HL-60/S4 (cell line): Measurements from ENCODE around the gene UBA1.

Experiments used
- in situ Hi-C: fragments of 300-500 bp; cut with MboI; formaldehyde crosslinking; loops from 2 replicates; pipeline ENCODE4 v1.14.3; 2022; ENCODE audit warnings: low sequenced_read_pairs

The UBA1 gene

DNA sequence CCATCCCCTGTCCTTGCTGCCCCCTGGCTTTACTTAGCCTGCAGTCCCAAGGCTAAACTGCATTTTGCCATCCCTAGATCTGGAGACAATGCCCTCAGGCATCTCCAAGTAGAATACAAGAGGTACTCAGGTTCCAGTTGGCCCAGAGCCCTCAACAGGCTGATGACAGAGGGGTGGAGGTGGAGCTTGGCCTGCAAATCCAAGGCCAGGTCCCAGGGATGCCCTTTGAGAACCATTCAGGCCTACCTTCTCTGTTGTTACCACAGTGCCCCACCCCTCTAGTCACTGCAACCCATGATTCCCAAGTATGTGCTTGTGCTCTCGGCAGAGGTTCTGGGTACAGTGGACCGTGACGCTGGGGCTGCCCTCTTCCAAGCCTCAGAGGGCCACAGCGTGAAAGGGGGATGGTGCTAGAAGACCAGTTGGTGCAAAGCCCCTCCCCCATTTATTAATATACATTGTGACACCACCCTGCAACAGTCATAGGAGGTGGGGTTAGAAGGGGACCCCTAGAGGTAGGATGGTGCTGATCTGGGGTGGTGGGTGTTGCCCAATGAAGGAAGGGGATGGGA, 6.4 kb upstream of the UBA1 start:
- in situ Hi-C loops: no loop called here

DNA sequence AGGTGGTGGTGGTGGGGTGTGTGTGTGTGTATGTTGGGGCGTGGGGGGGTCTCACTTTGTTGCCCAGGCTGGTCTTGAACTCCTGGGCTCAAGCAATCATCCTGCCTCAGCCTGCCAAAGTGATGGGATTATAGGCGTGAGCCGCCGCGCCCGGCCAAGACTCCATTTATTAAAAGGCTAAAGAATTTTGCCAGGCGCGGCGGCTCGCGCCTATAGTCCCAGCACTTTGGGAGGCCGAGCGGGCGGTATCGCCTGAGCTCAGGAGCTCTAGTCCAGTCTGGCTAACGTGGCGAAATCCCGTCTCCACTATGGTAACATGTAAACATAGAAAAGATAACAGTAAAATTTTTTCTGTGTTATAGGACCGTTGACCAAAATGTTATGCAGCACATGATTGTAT, 3.7 kb upstream of the UBA1 start:
- in situ Hi-C loops: loop anchor here (10.0 kb wide), 1 partner anchor 195 kb away; no protein-coding TSS in a partner anchor

DNA sequence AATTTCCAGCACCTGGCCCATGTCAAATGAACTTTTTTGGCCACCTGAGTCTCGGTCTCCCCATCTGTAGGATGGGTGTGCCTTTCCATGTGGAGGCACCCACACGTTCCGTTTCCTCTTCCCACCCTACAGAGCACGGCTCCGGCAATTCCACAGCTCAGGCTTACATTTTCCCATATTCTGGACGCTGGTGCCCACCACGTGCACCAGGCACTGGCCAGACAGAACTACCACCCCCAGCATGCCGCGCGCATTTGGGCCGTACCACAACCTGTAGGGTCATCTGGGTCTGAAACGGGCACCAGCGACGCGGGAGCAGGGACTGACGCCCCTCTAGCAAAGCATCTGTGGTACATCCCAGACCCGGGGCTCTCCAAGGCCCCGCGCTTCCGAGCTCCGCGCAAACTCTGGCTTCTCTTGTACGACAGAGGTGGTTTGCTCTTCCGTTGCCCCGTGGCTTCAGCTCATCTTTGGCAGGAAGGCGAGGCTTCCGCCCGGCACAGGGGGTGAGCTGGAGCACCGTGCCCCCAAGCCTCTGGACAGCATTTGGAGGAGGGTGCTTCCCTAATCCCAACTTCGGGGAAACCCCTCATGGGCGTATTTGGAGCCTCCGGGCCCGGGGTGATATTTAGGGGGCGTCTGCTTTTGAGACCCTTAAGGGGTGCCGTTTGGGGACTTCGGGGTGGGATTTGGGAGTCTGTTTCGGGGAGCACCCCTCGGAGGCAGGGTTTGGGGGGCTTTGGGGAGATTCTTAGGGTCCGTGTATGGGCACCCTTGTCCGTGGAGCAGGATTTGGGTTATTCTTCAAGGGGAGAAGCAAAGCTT, 3.0 kb upstream of the UBA1 start:
- in situ Hi-C loops: loop anchor here (10.0 kb wide), 1 partner anchor 194 kb away; no protein-coding TSS in a partner anchor

DNA sequence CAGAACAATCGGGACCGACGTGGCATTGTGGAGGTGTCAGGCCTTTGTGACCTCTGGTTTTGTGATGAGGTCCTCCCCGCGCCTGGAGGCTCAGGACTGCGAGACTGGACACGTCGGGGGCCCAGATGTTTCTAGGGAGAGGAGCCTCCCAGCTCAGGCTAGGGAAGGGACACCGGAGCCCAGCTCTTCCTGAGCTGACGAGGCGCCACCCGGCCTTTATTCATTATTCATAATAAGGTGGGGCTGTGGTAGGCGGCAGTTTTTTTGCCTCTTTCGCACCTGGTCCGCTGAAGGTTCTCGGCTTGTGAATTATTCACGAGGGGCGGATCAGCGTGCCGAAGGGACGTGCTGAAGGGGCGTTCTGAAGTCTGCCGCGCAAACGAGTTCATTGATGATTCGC, 2.3 kb upstream of the UBA1 start:
- in situ Hi-C loops: loop anchor here (10.0 kb wide), 1 partner anchor 193 kb away; no protein-coding TSS in a partner anchor

DNA sequence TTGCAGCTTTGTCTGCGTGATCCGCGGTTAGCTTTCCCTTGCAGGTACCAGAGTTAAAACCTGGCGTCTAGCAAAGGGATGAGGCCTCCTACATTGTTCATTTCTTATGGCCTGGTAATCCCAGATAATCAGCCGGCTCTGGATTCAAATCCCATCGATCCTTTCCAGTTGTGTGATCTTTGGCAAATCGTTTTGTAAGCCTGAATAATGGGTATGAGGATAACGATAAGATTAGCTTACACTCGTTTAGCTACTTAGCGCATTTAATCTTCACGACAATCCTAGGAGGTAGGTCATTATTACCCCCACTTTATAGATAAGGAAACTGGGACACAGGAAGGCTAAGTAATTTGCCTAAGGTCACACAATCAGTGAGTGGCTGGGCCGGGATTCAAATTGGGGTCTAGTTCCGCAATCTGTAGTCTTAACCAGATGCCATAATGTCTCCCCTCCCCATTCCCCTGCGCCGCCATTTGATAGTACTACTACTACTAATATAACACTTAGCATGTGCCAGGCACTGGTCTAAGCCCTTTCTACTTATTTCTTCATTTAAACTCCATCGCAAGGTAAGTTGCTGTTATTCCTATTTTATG, 1.7 kb upstream of the UBA1 start:
- in situ Hi-C loops: loop anchor here (10.0 kb wide), 1 partner anchor 193 kb away; no protein-coding TSS in a partner anchor

DNA sequence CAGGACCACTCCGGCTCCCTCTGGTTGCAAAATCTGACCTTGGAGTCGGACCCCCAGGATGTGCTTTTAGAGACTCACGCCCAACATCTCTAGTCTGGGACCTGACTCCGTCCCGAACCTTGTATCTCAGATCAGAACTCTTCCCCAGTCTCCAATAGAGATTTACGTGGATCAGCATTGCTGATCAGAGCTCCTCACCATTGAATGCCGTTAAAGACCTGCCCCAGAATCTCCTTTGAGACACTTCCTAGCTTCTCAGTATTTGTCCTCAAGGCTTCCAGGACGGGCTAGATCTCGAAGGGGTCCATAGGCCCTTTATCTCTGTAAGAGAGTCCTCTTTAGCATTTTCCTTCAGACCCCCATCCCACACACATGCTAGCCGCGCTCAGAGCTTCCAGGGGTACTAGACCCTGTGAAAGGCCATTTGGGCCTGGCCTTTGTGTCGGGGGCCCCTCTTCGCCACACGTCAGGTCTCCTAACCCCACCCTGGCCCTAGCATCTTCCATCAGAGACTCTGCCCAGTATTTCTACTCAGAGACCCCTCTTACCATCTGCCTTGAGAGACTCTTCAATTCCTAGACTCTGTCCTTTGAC, 662 bp downstream of the UBA1 start:
- in situ Hi-C loops: loop anchor here (10.0 kb wide), 1 partner anchor 191 kb away; no protein-coding TSS in a partner anchor

DNA sequence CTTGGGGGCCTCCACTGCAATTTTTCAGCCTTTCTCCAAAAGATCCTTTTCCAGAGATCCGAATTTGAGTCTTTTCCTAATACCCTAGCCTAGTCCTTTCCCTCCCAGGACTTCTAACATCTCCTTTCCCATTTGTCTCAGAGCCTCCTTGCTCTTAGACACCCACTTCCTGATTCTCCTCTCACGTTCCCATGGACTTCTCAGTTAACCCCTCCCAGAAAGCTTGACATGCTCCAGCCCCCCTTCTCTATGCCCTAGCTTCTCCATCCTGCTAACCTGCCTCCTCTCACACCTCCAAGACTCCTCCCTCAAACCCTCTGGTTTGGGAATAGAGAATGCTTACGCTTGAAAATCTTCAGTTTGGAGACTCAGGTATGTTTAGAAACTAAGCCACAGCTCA, 2.5 kb downstream of the UBA1 start:
- in situ Hi-C loops: loop anchor here (10.0 kb wide), 1 partner anchor 189 kb away; no protein-coding TSS in a partner anchor

DNA sequence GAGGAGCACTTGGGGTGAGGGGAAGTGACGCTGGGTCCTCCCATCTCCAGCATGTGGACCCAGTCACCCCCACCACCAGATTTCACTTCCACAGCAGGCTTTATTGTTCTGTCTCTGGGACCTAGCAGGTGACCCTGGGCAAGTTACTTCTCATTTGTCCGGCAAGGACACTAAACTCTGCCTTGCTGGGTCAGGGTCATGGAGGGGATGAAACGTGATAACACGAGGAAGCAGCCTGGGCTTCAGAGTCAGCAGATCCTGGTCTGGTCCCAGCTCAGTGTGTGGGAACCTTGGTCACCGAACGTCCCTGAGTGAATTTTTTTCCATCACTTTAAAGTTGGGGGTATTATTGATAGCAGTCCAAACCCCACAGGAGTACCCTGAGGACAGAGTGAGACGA, 3.9 kb downstream of the UBA1 start:
- in situ Hi-C loops: loop anchor here (10.0 kb wide), 1 partner anchor 187 kb away; no protein-coding TSS in a partner anchor

DNA sequence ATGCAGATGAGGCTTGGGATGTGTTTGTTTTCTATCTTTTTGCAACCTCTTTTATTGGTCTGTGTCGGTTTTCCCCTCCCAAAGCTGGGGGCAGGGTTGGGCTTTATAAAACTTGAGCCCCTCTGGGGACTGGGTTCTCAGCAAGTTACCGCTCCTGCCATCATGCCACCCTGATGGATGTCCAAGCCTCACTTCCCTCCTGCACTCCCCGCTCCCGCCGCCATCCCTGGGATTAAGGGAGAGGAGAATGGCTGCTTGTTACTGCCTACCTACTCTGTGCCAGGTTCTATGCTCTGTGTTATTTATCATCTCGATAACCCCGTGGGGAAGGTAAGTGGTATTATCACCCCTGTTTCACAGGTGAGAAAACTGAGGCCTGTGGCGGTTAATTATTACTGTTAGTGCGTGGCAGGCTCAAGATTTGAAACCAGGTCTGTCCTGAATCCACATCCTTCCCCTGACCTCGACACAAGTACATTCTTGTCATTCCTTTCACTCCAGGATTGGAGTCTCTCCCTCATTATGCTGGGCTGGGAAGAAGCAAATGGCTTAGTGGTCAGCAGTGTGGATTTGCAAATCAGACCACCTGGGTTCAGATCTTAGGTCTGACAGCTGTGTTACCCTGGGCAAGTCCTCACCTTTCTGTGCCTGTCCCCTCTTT, 4.5 kb downstream of the UBA1 start:
- in situ Hi-C loops: loop anchor here (10.0 kb wide), 1 partner anchor 187 kb away; no protein-coding TSS in a partner anchor

DNA sequence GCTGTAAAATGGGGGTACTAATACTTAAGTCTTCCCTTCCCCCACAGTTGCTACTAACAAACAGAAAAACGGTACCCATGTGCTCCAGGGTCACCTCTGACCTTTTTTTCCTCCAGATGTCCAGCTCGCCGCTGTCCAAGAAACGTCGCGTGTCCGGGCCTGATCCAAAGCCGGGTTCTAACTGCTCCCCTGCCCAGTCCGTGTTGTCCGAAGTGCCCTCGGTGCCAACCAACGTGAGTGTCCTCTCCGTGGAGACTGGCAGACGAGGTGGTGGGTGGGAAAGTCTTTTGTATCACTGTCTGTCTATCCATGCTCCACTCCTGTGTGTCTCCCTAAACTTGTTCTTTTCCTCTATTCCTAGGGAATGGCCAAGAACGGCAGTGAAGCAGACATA, 5.1 kb downstream of the UBA1 start:
- in situ Hi-C loops: loop anchor here (10.0 kb wide), 1 partner anchor 186 kb away; no protein-coding TSS in a partner anchor

DNA sequence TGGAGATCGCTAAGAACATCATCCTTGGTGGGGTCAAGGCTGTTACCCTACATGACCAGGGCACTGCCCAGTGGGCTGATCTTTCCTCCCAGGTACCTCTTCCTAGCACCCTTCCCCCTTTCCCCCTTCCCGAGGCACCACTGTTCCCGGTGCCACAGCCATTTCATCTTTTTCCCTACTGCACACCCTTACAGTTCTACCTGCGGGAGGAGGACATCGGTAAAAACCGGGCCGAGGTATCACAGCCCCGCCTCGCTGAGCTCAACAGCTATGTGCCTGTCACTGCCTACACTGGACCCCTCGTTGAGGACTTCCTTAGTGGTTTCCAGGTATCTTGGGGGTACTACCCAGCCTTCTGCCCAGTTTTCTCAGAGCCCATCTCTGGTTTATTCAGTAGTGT, 5.7 kb downstream of the UBA1 start:
- in situ Hi-C loops: loop anchor here (10.0 kb wide), 1 partner anchor 186 kb away; no protein-coding TSS in a partner anchor

DNA sequence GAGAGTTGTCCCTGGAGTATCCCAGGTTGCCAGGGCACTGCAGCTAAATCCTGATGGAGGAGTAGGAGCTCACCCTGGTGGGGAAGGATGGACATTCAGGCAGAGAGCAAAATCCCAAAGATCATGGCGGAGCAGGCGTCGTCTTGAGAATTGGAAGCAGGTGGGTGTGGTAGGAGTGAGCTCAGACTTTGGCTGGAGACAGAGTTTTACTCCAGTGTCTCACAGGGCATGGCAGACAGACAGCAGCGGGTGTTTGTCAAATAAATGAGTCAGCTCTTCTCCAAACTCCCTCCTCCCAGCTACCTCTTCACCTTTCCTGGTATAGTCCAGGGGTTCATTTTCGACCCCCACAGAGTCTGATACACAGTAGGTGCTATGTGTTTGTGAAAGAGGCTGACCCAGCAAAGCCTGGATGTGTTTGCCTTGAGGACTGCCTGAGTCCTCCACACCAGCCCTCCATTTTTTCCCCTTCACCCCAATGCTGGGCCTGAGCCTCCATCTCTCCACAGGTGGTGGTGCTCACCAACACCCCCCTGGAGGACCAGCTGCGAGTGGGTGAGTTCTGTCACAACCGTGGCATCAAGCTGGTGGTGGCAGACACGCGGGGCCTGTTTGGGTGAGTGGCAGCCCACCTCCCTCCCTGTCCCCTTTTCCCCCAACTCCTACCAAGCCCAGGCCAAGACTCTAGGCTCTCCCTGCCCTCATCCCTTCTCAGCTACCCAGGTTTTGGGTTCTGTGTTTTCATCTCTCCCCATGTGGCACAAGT, 6.9 kb downstream of the UBA1 start:
- in situ Hi-C loops: loop anchor here (25.0 kb wide), 1 partner anchor 312 kb away; no protein-coding TSS in a partner anchor

DNA sequence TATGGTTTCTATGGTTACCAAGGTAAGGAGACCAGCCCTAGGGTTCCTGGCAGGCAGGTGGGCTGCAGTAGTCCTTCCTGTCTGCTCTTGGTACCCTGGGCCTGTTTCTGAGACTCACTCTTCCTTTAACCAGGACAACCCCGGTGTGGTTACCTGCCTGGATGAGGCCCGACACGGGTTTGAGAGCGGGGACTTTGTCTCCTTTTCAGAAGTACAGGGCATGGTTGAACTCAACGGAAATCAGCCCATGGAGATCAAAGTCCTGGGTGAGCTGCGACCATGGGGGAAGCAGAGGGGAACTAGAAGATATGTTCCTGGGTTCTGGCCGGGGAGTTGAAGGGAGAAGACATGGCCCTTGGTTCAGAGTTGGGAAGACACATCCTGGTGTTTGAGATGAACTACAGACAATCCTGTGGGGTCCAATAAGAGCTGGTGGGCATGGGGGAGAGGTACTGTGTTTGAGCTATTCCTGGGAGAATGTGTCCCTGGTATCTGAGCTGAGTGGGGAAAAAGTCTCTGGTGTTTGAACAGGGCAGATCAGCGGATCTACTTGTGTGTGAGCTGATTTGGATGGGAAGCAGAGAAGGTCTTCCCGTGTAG, 7.8 kb downstream of the UBA1 start:
- in situ Hi-C loops: loop anchor here (25.0 kb wide), 1 partner anchor 311 kb away; no protein-coding TSS in a partner anchor

DNA sequence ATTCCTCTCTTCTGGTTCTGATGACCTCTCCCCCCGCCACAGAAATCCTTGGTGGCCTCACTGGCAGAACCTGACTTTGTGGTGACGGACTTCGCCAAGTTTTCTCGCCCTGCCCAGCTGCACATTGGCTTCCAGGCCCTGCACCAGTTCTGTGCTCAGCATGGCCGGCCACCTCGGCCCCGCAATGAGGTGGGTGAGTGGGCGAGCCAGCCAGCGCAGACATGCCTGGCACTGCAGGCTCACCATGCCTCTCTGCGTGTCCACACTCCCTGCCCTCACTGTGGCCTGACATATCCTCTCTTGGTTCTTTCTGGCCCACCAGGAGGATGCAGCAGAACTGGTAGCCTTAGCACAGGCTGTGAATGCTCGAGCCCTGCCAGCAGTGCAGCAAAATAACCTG, 8.7 kb downstream of the UBA1 start:
- in situ Hi-C loops: loop anchor here (25.0 kb wide), 1 partner anchor 310 kb away; no protein-coding TSS in a partner anchor

DNA sequence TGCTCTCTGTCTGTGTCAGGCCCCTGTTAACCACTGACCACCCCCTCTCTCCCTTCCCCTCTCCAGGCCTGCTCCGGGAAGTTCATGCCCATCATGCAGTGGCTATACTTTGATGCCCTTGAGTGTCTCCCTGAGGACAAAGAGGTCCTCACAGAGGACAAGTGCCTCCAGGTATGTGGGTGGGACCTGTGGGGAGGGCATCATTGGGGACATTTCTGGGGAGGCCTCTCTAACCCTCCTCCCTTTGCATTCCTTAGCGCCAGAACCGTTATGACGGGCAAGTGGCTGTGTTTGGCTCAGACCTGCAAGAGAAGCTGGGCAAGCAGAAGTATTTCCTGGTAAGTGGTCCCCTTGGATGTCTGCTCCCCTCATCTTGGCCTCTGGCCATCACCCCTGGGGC, 9.2 kb downstream of the UBA1 start:
- in situ Hi-C loops: loop anchor here (25.0 kb wide), 1 partner anchor 309 kb away; no protein-coding TSS in a partner anchor

DNA sequence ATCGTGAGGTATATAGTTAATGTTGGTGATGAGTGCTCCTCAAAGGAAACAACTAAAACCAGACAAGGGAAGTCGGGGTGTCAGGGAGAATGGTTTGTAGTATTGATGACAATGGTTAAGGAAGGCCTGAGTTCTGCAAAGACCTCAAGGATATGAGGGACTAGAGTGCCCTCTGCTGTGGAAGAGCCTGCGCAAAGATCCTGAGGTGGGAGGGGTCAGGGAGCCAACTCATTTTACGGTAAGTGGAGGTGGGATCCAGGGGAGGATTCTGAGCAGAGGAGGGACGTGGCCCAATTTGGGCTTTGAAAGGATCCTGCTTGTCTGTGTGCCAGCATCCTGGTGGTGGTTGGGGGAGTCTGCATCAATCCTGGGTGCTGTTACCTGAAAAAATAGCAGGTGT, 11.3 kb downstream of the UBA1 start:
- in situ Hi-C loops: loop anchor here (25.0 kb wide), 1 partner anchor 307 kb away; no protein-coding TSS in a partner anchor

DNA sequence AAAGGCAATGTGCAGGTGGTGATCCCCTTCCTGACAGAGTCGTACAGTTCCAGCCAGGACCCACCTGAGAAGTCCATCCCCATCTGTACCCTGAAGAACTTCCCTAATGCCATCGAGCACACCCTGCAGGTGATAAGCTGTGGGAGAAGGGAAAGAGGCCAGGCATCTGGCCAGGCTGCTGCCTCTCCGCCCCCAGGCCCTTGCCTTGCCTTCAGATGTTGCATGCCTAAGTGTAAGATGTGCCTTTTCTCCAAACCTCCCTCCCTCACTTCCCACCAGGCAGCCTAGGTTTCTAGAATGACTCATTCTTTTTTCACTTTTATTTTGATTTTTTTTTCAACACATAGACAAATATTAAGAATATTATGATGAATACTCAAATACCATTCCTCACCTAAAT, 12.7 kb downstream of the UBA1 start:
- in situ Hi-C loops: loop anchor here (25.0 kb wide), 1 partner anchor 306 kb away; no protein-coding TSS in a partner anchor

DNA sequence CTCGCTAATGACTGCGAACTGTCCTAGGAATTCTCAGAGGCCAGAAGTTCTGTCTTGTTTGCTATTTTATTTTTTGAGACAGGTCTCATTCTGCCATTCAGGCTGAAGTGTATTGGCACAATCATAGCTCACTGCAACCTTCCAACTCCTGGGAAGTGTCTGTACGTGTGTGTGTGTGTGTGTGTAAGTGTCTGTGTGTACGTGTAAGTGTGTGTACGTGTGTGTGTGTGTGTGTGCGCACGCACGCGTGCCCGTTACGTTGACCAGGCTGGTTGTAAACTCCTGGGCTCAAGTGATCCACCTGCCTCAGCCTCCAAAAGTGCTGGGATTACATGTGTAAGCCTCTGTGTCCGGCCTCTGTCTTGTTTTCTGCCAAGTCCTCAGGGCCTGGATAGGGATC, 14.5 kb downstream of the UBA1 start:
- in situ Hi-C loops: loop anchor here (25.0 kb wide), 1 partner anchor 304 kb away; no protein-coding TSS in a partner anchor
